WTC11 (cell line): Measurements from ENCODE around the gene RNF10.

Experiments used
- FOXP1 ChIP-seq: sonication (generic); formaldehyde crosslinking; IDR thresholded peaks from 2 replicates; pipeline ENCODE4 v1.8.0; 2022; ENCODE audit warnings: missing genetic modification reagents, mild to moderate bottlenecking, moderate library complexity, borderline replicate concordance
- FOXP4 ChIP-seq: sonication (generic); formaldehyde crosslinking; IDR thresholded peaks from 2 replicates; pipeline ENCODE4 v1.8.0; 2022; ENCODE audit warnings: mild to moderate bottlenecking, missing genetic modification reagents
- SP1 ChIP-seq: sonication (generic); formaldehyde crosslinking; conservative IDR thresholded peaks from 2 replicates; pipeline ENCODE4 v1.8.1; 2022; ENCODE audit warnings: missing genetic modification reagents
- ZNF138 ChIP-seq: sonication (generic); formaldehyde crosslinking; conservative IDR thresholded peaks from 2 replicates; pipeline ENCODE4 v1.8.1; 2022; ENCODE audit warnings: mild to moderate bottlenecking, moderate library complexity, missing genetic modification reagents
- TF ChIP-seq, protein P1 (sequence below): fragments of 200-600 bp; IDR thresholded peaks from 2 replicates; pipeline ENCODE4 v1.8.0; 2022; ENCODE audit warnings: antibody characterized with exemption
- TF ChIP-seq, protein P2 (sequence below): sonication (generic); formaldehyde crosslinking; IDR thresholded peaks from 2 replicates; pipeline ENCODE4 v1.8.1; 2023; ENCODE audit warnings: mild to moderate bottlenecking, missing genetic modification reagents, moderate library complexity

GRCh38 chr12:120496413-120497340 is 37.5 kb upstream of the RNF10 start:
- no peak for TF ChIP-seq FOXP1
- TF ChIP-seq, protein P1, sequence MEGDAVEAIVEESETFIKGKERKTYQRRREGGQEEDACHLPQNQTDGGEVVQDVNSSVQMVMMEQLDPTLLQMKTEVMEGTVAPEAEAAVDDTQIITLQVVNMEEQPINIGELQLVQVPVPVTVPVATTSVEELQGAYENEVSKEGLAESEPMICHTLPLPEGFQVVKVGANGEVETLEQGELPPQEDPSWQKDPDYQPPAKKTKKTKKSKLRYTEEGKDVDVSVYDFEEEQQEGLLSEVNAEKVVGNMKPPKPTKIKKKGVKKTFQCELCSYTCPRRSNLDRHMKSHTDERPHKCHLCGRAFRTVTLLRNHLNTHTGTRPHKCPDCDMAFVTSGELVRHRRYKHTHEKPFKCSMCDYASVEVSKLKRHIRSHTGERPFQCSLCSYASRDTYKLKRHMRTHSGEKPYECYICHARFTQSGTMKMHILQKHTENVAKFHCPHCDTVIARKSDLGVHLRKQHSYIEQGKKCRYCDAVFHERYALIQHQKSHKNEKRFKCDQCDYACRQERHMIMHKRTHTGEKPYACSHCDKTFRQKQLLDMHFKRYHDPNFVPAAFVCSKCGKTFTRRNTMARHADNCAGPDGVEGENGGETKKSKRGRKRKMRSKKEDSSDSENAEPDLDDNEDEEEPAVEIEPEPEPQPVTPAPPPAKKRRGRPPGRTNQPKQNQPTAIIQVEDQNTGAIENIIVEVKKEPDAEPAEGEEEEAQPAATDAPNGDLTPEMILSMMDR, result no peak
- no peak for TF ChIP-seq ZNF138
- TF ChIP-seq SP1 (CRISPR knock-in tag), result no peak
- TF ChIP-seq, protein P2, sequence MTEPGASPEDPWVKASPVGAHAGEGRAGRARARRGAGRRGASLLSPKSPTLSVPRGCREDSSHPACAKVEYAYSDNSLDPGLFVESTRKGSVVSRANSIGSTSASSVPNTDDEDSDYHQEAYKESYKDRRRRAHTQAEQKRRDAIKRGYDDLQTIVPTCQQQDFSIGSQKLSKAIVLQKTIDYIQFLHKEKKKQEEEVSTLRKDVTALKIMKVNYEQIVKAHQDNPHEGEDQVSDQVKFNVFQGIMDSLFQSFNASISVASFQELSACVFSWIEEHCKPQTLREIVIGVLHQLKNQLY (CRISPR knock-in tag), result no peak
- TF ChIP-seq FOXP4, result no peak
